Activated naive CD8-positive, alpha-beta T cell treated with anti-CD3 and anti-CD28 coated beads for 36 hours (primary cell): ENCODE results near the gene SCRN3. TPM values are rescaled to one million over a fixed set of nuclear protein-coding genes. Genes with fewer than 3 reads are reported as not detected.
"Not testable (repeated sequence)": the region's sequence is repeated elsewhere in the genome, so short reads cannot be mapped to it uniquely, and the experiment has no call there.

Experiments
- DNase-seq: peaks from one replicate; pipeline ENCODE4 v3.0.0; 2021
- H3K27ac Mint-ChIP-seq: one replicate; pipeline ENCODE4 v1.8.0; 2022; ENCODE audit warnings: mild to moderate bottlenecking, moderate library complexity, mixed read lengths
- H3K27me3 Mint-ChIP-seq: one replicate; pipeline ENCODE4 v1.8.0; 2022; ENCODE audit warnings: mild to moderate bottlenecking, mixed read lengths
- H3K36me3 Mint-ChIP-seq: one replicate; pipeline ENCODE4 v1.8.0; 2021; ENCODE audit warnings: mild to moderate bottlenecking, mixed read lengths
- H3K4me1 Mint-ChIP-seq: one replicate; pipeline ENCODE4 v1.8.0; 2021; ENCODE audit warnings: mixed read lengths
- H3K4me3 Mint-ChIP-seq: one replicate; pipeline ENCODE4 v1.8.0; 2022; ENCODE audit warnings: mild to moderate bottlenecking, moderate library complexity, mixed read lengths
- H3K9me3 Mint-ChIP-seq: one replicate; pipeline ENCODE4 v1.8.0; 2022; ENCODE audit warnings: mixed read lengths
- total RNA-seq, 2 experiments: library from RNA; stranded (reverse); gene quantifications; one replicate each; pipeline ENCODE4 v1.2.3, GENCODE V29; 2021

The SCRN3 gene
- total RNA-seq, 2 experiments from 2014 or later = 12.9 to 15.9 TPM

GRCh38 chr2:174389542-174389941 is 6.0 kb upstream of the SCRN3 start:
- no peaks in the 10 kb centered on the region for H3K9me3 Mint-ChIP-seq
- H3K4me1 Mint-ChIP-seq = peaks cover 34% of the 10 kb centered on the region
- H3K27ac Mint-ChIP-seq = no peak overlapping the region
- no peaks in the 10 kb centered on the region for H3K27me3 Mint-ChIP-seq
- peaks cover 18% of the 10 kb centered on the region for H3K36me3 Mint-ChIP-seq
- no peak overlapping the region for H3K4me3 Mint-ChIP-seq
- no peak for DNase-seq

GRCh38 chr2:174390303-174390702 is 5.2 kb upstream of the SCRN3 start:
- not testable (repeated sequence) for H3K9me3 Mint-ChIP-seq, H3K27ac Mint-ChIP-seq, H3K27me3 Mint-ChIP-seq, DNase-seq, H3K4me3 Mint-ChIP-seq
- Mint-ChIP-seq H3K4me1 (peaks cover 36% of the 10 kb centered on the region), H3K36me3 (peaks cover 20% of the 10 kb centered on the region)

- Mint-ChIP-seq H3K27ac (no peak overlapping the region), H3K27me3 (no peaks in the 10 kb centered on the region), H3K4me1 (peaks cover 39% of the 10 kb centered on the region), H3K9me3 (no peaks in the 10 kb centered on the region), H3K4me3 (no peak overlapping the region), H3K36me3 (peaks cover 19% of the 10 kb centered on the region)
- no peak for DNase-seq
Observed at GRCh38 chr2:174392706-174393105, 2.8 kb upstream of the SCRN3 start.

GRCh38 chr2:174395969-174396630 is 570 bp downstream of the SCRN3 start:
- DNase-seq = no peak
- H3K4me3 Mint-ChIP-seq = peak overlapping the region; percentile 97
- no peaks in the 10 kb centered on the region for H3K27me3 Mint-ChIP-seq
- no peaks in the 10 kb centered on the region for H3K9me3 Mint-ChIP-seq
- H3K36me3 Mint-ChIP-seq = peaks cover 10% of the 10 kb centered on the region
- peak overlapping the region; percentile 97 for H3K27ac Mint-ChIP-seq
- H3K4me1 Mint-ChIP-seq = peaks cover 26% of the 10 kb centered on the region

- H3K4me1 Mint-ChIP-seq = peaks cover 19% of the 10 kb centered on the region
Observed at GRCh38 chr2:174397773-174398172, 2.2 kb downstream of the SCRN3 start.

GRCh38 chr2:174399171-174399570 is 3.6 kb downstream of the SCRN3 start:
- Mint-ChIP-seq H3K36me3 (peaks cover 19% of the 10 kb centered on the region), H3K4me3 (no peak overlapping the region), H3K27ac (no peak overlapping the region), H3K4me1 (peaks cover 13% of the 10 kb centered on the region), H3K27me3 (no peaks in the 10 kb centered on the region), H3K9me3 (no peaks in the 10 kb centered on the region)
- DNase-seq = no peak

More at GRCh38 chr2:174397773-174398172, 2.2 kb downstream of the SCRN3 start:
- Mint-ChIP-seq H3K27ac (no peak overlapping the region), H3K4me3 (no peak overlapping the region), H3K27me3 (no peaks in the 10 kb centered on the region), H3K9me3 (no peaks in the 10 kb centered on the region), H3K36me3 (peaks cover 12% of the 10 kb centered on the region)
- DNase-seq = no peak

- Mint-ChIP-seq H3K4me1 (peaks cover 6% of the 10 kb centered on the region), H3K27ac (no peak overlapping the region), H3K27me3 (no peaks in the 10 kb centered on the region), H3K4me3 (no peak overlapping the region), H3K9me3 (no peaks in the 10 kb centered on the region), H3K36me3 (peaks cover 14% of the 10 kb centered on the region)
- no peak for DNase-seq
Observed at GRCh38 chr2:174400853-174401252, 5.3 kb downstream of the SCRN3 start.

- H3K4me1 Mint-ChIP-seq = no peaks in the 10 kb centered on the region
Observed at GRCh38 chr2:174403628-174404027, 8.1 kb downstream of the SCRN3 start.

GRCh38 chr2:174410039-174410438 is 14.5 kb downstream of the SCRN3 start:
- not testable (repeated sequence) for H3K4me1 Mint-ChIP-seq, H3K4me3 Mint-ChIP-seq, H3K9me3 Mint-ChIP-seq, DNase-seq, H3K27ac Mint-ChIP-seq, H3K27me3 Mint-ChIP-seq, H3K36me3 Mint-ChIP-seq

More at GRCh38 chr2:174403628-174404027, 8.1 kb downstream of the SCRN3 start:
- H3K27me3 Mint-ChIP-seq = no peaks in the 10 kb centered on the region
- no peaks in the 10 kb centered on the region for H3K9me3 Mint-ChIP-seq
- peaks cover 14% of the 10 kb centered on the region for H3K36me3 Mint-ChIP-seq
- no peak for DNase-seq
- H3K27ac Mint-ChIP-seq = no peak overlapping the region
- no peak overlapping the region for H3K4me3 Mint-ChIP-seq

GRCh38 chr2:174412256-174412655 is 16.7 kb downstream of the SCRN3 start:
- no peak for DNase-seq
- no peak overlapping the region for H3K4me3 Mint-ChIP-seq
- H3K36me3 Mint-ChIP-seq = peaks cover 3% of the 10 kb centered on the region
- H3K27ac Mint-ChIP-seq = no peak overlapping the region
- no peaks in the 10 kb centered on the region for H3K9me3 Mint-ChIP-seq
- no peaks in the 10 kb centered on the region for H3K27me3 Mint-ChIP-seq
- no peaks in the 10 kb centered on the region for H3K4me1 Mint-ChIP-seq

GRCh38 chr2:174428214-174428613 is 32.7 kb downstream of the SCRN3 start:
- peaks cover 25% of the 10 kb centered on the region for H3K36me3 Mint-ChIP-seq
- H3K4me3 Mint-ChIP-seq = no peak overlapping the region
- H3K27me3 Mint-ChIP-seq = no peaks in the 10 kb centered on the region
- no peak for DNase-seq
- H3K27ac Mint-ChIP-seq = no peak overlapping the region
- no peaks in the 10 kb centered on the region for H3K4me1 Mint-ChIP-seq
- H3K9me3 Mint-ChIP-seq = peaks cover 8% of the 10 kb centered on the region

- DNase-seq = no peak
- H3K36me3 Mint-ChIP-seq = peaks cover 29% of the 10 kb centered on the region
- H3K4me3 Mint-ChIP-seq = no peak overlapping the region
- H3K9me3 Mint-ChIP-seq = peaks cover 8% of the 10 kb centered on the region
- H3K27me3 Mint-ChIP-seq = no peaks in the 10 kb centered on the region
- H3K4me1 Mint-ChIP-seq = no peaks in the 10 kb centered on the region
- no peak overlapping the region for H3K27ac Mint-ChIP-seq
Observed at GRCh38 chr2:174430066-174430465, 34.5 kb downstream of the SCRN3 start.

- Mint-ChIP-seq H3K9me3 (peaks cover 8% of the 10 kb centered on the region), H3K4me1 (no peaks in the 10 kb centered on the region), H3K4me3 (no peak overlapping the region), H3K27ac (no peak overlapping the region), H3K36me3 (peaks cover 34% of the 10 kb centered on the region), H3K27me3 (no peaks in the 10 kb centered on the region)
- no peak for DNase-seq
Observed at GRCh38 chr2:174431902-174432301, 36.4 kb downstream of the SCRN3 start.

GRCh38 chr2:174436351-174436750 is 40.8 kb downstream of the SCRN3 start:
- Mint-ChIP-seq H3K27ac (no peak overlapping the region), H3K4me3 (no peak overlapping the region), H3K27me3 (no peaks in the 10 kb centered on the region), H3K9me3 (no peaks in the 10 kb centered on the region), H3K4me1 (no peaks in the 10 kb centered on the region), H3K36me3 (peaks cover 11% of the 10 kb centered on the region)
- no peak for DNase-seq

- no peak for DNase-seq
- H3K9me3 Mint-ChIP-seq = no peaks in the 10 kb centered on the region
- no peak overlapping the region for H3K27ac Mint-ChIP-seq
- no peaks in the 10 kb centered on the region for H3K27me3 Mint-ChIP-seq
- no peak overlapping the region for H3K4me3 Mint-ChIP-seq
- H3K4me1 Mint-ChIP-seq = no peaks in the 10 kb centered on the region
- H3K36me3 Mint-ChIP-seq = peaks cover 12% of the 10 kb centered on the region
Observed at GRCh38 chr2:174438146-174438886, 42.8 kb downstream of the SCRN3 start.

GRCh38 chr2:174439323-174439722 is 43.8 kb downstream of the SCRN3 start:
- Mint-ChIP-seq H3K36me3 (peaks cover 10% of the 10 kb centered on the region), H3K4me3 (no peak overlapping the region), H3K4me1 (no peaks in the 10 kb centered on the region), H3K27ac (no peak overlapping the region), H3K9me3 (no peaks in the 10 kb centered on the region), H3K27me3 (no peaks in the 10 kb centered on the region)
- DNase-seq = no peak
